DMS53 (cell line): ENCODE measurements around the gene KLK5.
"Not testable (repeated sequence)": the region's sequence is repeated elsewhere in the genome, so short reads cannot be mapped to it uniquely, and the experiment has no call there.

ENCODE experiments used
- DNase-seq: peaks from one replicate; lab custom pipeline; 2025; lab: John Stamatoyannopoulos, UW

The KLK5 gene

DNA sequence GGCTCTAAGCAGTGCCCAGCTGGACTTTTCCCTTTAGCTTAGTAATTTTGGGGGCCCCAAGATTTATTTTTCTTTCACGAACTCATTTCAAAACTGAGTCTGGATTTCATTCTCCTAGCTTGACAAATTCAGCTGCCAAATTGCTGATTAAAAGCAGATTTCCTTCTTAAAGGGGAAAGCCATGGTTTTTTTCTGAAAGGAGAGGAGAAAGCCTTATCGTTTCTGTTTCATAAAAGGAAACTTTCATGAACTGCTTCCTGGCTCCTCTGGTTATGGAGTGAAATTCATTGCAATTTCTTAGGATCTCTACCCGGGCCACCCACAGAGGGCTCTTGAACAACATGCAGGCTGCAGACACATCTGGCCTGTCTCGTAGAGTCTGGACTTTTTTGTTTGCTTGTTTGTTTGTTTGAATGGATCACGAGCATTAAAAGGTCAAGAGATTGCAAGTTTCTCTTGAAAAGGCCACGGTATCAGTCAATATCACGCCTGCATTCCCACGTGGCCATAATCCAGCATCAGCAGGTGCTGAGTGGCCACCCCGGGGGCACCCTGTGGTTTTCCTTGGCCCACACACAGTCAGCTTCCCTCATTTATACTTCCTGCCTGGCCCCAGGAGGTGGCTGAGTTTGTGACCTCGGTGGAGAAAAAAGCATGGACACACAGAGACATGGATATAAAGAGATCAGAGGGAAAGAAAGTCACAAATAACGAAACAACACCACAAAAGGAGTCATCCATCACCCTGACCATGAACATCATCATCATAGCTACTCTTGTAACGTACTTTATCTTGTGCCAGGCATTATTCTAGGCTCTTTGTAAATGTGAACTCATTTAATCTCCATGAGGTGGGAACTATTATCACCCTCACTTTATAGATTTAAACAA lies 31.2 kb downstream of the KLK5 start:
- peak; percentile 57 for DNase-seq

DNA sequence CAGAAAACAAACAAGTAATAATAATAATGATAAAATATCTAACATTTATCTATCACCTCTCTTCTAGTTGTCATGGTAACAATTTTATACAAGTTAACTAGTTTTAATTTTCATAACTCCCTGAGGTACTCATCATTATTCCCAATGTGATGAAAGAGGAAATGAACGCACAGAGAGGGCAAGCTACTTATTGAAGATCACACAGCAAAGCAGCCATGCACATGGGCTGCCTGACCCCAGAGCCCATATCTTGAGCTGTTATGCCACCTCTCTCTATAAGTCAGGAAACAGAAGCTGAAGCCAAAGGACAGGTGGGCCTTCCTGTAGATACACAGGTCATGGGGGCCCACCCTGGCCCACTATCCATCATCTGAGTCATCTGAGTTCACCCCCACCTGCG lies 36.8 kb downstream of the KLK5 start:
- DNase-seq: no peak

DNA sequence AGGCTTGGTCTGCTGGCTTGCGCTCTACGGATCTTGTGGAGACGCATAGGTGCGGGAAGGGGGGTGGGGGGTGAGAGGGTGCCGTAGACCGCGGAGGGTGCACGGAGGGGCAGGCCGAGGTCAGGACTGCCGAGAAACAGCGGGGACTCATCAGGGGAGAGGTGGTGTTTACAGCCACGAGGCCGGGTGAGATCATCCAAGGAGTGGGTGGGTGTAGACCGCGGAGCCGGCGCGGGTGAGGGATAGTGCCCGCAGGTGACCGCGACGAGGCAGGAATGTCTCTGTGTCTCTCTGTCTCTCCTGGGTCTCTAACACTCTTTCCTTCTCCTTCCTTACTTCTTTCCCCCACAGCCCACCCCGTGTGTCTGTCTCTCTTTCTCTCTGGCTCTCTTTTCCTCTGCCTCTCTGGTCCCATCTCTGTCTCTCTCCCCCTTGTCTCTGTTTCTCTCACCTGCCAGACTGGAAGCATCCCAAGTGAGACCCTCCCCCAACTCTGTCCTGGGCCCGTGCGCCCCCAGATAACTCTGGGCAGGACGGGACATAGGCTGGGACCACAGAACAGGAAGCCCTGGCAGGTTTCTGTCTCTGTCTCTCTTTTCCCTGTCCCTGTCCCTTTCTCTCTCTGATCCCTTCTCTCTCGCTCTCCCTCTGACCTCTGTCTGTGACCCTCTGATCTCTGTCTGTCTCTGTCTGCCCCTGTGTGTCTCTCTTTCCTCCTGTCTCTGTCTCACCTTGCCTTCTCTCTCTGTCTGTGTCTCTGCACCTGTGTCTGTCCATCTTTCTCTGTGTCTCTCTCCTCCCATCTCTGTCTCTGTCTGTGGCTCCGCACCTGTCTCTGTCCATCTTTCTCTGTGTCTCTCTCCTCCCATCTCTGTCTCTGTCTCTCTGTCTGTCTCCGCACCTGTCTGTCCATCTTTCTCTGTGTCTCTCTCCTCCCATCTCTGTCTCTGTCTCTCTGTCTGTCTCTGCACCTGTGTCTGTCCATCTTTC lies 39.8 kb downstream of the KLK5 start:
- DNase-seq: peak; percentile 44

DNA sequence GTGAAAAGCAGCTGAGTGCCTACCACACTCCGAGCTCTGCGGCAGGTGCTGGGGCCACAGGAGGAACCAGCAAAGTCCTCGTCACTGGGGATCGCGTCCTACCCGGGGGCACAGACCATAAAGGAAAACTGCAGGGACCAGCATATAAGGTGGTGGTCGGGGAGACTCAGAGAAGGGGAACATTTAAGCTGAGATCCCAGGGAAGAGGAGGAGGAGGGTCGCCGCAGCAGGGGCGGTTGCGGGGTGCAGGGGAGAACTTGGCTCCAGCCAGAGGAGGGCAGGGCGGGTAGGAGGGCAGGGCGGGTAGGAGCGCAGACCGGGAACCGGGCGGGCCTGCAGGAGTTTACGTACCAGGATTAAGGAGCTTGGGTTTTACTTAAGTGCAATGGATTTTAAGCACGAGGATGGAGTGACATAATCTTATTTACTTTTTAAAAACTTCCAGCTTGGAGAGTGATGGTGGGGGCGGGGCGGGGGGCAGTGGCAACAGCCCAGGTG lies 40.7 kb downstream of the KLK5 start:
- DNase-seq: no peak

DNA sequence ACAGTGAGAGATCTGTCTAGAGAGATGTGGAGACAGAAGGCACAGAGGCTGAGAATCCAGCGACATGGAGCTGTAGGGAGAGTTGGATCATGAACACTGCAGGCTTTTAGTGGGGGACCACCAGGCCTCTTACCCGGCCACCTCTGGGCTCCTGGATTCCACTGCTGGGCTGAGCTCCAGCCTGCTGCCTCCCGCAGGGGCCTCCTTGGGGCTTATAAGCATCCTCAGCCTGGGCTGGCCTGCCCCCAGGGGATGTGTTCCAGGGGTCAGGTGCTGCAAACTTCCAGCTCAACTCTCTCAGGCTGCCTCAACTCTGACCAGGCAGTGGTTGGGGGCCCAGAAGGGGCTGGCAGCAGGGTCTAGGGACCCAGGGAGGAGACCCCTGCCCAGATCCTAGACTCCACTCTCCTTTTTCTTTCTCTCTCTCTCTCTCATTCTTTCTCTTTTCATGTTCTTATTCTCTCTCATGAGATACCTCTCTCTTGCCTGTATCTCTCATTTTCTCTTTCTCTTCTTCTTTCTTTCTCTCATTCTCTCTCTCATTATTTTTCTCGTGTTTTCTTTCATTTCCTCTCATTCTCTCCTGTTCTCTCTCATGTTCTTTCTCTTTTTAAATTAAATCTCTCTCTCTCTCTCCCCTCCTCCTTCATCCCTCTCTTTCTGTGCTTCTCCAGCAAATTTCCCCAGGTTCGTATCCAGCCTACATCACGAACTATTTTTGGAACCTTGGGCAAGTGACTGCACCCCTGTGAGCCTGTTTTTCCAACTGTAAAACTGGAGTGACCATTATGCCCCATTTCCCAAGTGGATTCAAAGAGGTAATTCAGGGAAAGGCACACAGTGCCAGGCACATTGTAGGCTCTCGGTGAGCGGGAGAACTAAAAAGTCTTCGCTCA lies 41.4 kb downstream of the KLK5 start, which contains the start of gene KLK4:
Gene KLK4 (minus strand): TSS at position 190 of the 896 bp plus-strand sequence. CDS start 657 bp downstream, outside the sequence.
- DNase-seq: no peak

DNA sequence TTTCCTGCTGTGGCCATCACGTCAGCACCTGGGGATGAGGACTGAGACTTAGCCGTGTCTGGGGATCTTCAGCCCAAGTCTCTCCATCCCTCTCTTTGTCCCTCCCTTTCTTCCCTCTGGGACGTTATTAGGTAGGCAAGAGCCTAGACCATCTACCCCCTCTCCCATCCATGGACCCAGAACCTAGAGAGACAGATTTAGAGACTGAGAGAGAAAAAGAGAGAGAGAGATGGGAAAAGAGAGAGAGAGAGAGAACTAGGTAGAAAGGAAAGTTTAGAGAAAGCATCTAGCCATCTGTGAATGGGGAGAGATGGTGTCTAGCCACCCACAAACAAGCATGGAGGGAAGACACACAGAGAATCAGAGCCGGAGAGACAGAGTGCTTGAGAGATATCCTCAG lies 42.1 kb downstream of the KLK5 start:
- no peak for DNase-seq

DNA sequence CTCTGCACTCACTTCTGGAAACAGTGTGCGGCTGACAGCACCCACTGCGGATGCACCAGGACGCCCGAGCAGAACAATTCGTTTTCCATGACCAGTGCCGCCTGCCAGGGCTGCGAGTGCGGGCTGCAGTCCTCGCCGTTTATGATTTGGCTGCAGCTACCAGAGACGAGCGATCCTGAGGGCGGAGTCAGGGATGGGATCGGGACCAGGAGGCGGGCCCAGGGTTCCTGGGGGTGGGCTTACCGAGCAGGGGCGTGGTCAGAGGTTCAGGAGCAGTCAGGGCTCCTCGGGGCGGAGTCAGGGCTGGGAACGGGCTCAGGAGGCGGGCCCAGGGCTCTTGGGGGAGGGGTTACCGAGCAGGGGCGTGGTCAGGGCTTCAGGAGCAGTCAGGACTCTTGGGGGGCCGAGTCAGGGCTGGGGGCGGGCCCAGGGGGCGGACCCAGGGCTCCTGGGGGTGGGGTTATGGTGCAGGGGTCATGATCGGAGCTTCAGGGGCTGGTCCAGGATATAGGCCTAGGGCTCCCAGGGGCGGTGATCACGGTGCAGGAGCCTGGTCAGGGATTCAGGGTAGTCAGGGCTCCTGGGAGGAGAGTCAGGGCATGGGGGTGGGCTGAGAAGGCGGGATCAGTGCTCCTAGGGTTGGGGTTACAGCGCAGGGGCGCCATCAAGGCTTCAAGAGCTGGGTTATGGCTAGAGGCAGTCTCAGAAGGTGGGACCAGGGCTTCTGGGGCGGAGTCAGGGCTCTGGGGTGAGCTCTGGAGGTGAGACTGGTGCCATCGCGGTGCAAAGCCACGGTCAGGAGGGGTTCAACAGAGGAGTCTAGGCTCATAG lies 43.4 kb downstream of the KLK5 start:
- DNase-seq: peak; percentile 85

DNA sequence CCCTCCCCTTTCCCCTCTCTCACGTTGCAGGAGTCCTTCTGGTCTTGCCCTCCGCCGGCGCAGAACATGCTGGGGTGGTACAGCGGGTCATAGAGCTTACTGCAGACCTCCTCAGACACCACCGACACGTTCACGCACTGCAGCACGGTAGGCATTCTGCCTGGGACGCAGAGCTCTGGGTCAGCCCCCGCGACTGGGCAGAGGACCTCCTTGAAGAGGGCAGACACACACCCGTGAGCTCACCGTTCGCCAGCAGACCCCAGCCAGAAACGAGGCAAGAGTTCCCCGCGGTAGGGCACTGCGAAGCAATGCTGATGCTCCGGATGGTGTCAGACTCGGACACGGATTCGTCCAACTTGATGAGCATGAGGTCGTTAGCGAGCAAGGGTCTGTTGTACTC lies 44.5 kb downstream of the KLK5 start:
- DNase-seq: no peak

DNA sequence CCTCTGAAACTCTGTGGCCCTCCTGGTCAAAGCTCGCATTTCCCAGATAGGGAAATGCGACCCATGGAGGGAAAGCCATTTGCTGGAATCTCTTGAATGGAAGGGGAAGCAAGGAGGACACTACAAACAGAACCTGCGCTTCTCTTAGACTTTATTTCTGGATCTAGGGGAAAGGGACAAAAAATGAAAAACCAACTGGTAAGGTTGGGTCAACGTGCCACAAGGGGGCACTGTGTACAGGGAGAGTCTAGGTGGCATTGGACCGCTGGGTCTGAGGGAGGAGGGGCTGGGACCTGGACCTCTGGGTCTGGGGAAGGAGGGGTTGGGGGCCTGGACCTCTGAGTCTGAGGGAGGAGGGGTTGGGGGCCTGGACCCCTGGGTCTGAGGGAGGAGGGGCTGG lies 46.6 kb downstream of the KLK5 start:
- DNase-seq: peak; percentile 63

DNA sequence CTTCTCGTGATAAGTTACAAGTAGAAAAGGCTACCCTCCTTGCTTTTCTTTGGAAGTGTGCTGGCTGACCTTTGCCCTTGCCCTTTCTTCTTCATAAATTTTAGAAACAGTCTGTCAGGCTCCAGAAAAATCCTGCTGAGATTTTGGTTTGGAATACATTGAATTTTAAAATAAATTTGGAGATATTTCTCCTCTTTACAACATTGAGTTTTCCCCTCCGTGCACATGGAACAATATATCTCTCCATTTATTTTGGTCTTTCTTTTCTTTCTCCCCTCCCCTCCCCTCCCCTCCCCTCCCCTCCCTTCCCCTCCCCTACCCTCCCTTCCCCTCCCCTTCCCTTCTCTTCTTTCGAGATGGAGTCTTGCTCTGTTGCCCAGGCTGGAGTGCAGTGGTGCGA lies 50.2 kb downstream of the KLK5 start:
- no peak for DNase-seq

DNA sequence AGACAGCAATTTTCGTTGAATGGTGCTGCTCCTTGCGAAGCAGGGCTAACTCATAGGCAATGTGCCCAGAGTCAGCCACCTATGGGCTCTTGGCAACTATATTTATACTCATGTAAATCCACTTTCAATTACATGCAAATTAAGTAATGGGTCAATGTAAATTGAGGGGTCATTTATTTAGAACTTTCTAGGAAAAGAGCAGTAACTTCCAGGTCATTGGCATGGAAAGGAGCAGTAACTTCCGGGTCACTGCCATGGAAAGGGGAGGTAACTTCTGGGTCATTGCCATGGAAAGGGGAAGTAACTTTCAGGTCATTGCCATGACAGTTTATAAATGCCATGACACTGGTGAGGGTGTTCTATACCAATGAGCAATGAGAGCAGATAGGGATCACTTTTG lies 53.3 kb downstream of the KLK5 start:
- DNase-seq: no peak

DNA sequence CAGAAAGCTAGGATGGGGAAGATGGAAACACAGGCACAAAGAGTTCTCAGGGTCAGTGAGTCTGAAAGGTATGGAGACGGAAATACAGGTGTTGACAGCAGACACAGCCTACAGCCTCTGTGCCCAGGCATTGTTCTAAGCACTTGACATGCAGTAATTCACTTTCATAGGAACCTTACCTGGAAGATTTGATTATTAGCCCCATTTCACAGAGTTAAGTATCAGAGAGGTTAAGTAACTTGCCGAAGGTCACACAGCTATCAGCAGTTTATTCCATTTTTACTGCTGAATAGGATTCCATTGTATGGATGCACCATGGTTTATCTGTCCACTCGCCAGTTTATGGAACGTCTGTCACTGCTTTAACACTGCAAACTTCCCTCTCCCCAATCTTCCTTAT lies 54.8 kb downstream of the KLK5 start:
- DNase-seq: no peak

DNA sequence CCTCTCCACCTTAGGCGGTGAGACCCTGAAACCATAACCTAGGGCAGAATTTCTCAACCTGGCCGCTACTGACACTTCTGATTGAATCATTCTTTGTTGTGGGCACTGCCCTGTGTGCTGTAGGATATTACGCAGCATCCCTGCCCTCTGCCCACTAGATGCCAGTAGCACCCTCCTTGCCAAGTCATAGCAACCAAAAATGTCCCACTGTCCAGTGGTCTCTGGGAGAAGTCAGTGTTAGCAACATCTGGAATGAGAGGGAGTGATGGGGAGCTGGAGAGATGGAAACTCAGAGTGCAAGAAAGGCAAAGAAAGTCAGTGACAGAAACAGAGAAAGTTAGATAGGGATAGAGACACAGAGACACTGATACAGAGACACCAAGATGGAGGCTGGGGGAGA lies 55.2 kb downstream of the KLK5 start:
- DNase-seq: peak; percentile 22

DNA sequence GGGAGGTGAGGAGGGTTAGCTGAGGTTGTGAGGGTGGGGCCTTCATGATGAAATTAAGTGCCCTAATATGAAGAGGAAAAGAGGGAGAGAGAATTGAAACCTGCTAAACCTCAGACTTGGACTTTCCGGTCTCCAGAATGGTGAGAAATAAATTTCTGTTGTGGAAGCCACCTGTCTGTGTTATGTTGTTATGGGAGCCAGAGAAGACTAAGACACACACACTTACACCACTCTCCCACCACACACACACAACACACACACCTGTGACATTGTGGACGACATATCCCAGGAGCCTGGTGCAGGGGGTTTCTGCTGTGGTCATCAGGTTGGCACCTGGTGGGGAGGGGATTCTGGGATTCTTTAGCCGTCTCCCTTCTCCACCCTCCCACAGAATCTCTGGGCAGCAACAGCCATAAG lies 55.6 kb downstream of the KLK5 start:
- DNase-seq: peak; percentile 48

DNA sequence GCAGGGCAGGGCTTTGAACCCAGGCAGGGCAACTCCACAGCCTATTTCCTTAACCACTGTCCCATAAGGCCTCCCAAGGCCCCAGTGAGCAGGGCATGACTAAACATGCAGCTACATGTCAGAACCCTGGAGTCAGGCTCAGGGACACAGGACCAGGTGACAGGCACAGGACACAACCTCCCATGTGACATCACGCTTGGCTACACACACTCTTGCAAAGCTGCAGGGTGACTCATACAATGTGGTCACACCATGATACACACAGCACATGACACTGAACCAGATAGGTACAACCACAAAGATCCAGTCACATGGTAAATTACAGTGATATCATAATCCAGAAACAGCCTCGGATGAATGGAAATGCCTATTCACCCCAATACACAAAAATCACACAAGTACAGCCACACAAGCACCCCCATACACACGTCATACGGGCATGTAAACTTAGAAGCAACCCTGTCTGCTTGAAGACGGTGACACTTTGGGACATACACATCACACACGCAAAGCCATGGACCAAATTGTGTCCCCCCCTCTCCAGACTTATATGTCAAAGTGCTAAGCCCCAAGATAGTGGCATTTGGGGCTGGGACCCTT lies 56.1 kb downstream of the KLK5 start:
- DNase-seq: peak; percentile 97

DNA sequence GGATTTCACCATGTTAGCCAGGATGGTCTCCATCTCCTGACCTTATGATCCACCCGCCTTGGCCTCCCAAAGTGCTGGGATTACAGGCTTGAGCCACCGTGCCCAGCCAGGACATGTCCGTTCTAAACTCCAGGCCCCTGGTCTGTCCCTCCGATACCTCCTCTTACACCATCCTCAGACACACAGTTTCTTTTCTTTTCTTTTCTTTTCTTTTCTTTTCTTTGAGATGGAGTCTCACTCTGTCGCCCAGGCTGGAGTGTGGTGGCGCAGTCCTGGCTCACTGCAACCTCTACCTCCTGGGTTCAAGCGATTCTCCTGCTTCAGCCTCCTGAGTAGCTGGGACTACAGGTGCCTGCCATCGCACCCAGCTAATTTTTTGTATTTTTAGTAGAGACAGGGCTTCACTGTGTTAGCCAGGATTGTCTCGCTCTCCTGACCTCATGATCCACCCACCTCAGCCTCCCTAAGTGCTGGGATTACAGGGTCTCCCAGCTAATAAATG lies 56.7 kb downstream of the KLK5 start:
- DNase-seq: not testable (repeated sequence)

DNA sequence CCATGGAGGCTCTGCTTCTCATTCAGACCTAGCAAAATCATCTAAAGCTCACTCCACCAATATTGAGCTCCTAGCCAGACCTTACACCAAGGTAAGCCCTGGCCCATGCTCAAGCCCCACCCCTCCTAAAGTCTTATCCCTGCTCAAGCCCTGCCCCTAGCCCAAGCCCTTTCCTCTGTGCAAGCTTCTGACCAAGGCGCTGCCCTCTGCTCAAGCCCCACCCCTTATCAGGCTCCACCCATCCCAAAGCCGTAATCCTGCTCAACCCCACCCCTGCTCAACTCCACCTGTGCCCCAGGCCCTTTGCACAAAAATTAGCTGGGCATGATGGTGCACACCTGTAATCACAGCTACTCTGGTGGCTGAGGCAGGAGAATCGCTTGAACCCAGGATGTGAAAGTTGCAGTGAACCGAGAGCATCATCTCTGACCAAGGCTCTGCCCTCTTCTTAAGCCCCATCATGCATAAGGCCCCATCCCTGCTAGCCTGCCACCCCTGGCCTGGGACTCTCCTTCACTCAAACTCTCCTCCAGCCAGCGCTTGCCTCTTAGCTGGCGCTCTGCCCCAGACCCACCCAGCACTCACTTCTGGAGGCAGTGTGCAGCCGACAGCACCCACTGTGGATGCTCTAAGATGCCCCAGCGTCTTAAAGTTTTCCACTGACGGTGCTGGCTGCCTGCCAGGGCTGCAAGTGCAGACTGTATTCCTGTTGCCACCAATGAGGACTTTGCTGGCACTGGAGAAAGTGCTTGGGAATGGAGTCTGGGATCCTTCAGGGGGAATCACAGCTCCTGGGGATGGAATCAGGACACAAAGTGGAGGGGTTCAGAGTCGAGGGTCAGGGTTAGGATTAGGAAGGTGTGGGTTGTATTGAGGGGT lies 58.1 kb downstream of the KLK5 start:
- DNase-seq: no peak
